GM23338 (cell line): Measurements from ENCODE around the gene SYT7. TPM values are rescaled to one million over a fixed set of nuclear protein-coding genes. Genes with fewer than 3 reads are reported as not detected.

Experiments
- ATAC-seq: fragments of 200-7000 bp; cut with Tn5 transposase; 3 replicates; pipeline ENCODE4 v1.9.1; 2020
- DNase-seq: peaks from one replicate; pipeline ENCODE4 v3.0.0-alpha.2; 2015; ENCODE audit warnings: low spot score
- H2AFZ ChIP-seq: fragments of 200-600 bp; sonication (generic); 2 replicates; pipeline ENCODE4 v1.8.0; 2016; ENCODE audit warnings: antibody characterized with exemption, mild to moderate bottlenecking, moderate library complexity
- H3F3A ChIP-seq: fragments of 200-600 bp; sonication (generic); replicated peaks from 2 replicates; pipeline ENCODE4 v1.8.0; 2017; ENCODE audit warnings: antibody characterized with exemption, mixed run types, low read depth
- H3K27ac ChIP-seq: fragments of 200-600 bp; sonication (generic); 2 replicates; pipeline ENCODE4 v1.6.1; 2016; ENCODE audit warnings: low read depth
- H3K27me3 ChIP-seq: fragments of 200-600 bp; sonication (generic); 2 replicates; pipeline ENCODE4 v1.8.0; 2016; ENCODE audit warnings: mild to moderate bottlenecking, mixed run types, moderate library complexity; ENCODE audit not compliant: insufficient read depth
- H3K36me3 ChIP-seq: fragments of 200-600 bp; sonication (generic); 2 replicates; pipeline ENCODE4 v1.8.0; 2016; ENCODE audit warnings: mild to moderate bottlenecking; ENCODE audit not compliant: insufficient read depth
- H3K4me1 ChIP-seq: fragments of 200-600 bp; sonication (generic); 2 replicates; pipeline ENCODE4 v1.8.0; 2016; ENCODE audit warnings: mild to moderate bottlenecking, moderate library complexity; ENCODE audit not compliant: insufficient read depth
- H3K4me2 ChIP-seq: fragments of 200-600 bp; sonication (generic); 2 replicates; pipeline ENCODE4 v1.7.1; 2017; ENCODE audit warnings: mixed run types
- H3K4me3 ChIP-seq: fragments of 200-600 bp; sonication (generic); 2 replicates; pipeline ENCODE4 v1.6.1; 2016; ENCODE audit warnings: mixed run types
- H3K79me2 ChIP-seq: fragments of 200-600 bp; sonication (generic); replicated peaks from 2 replicates; pipeline ENCODE4 v1.8.0; 2017; ENCODE audit warnings: mild to moderate bottlenecking; ENCODE audit not compliant: insufficient read depth
- H3K9me2 ChIP-seq: fragments of 200-600 bp; sonication (generic); 2 replicates; pipeline ENCODE4 v1.8.0; 2017; ENCODE audit not compliant: insufficient read depth
- H4K20me1 ChIP-seq: fragments of 200-600 bp; sonication (generic); replicated peaks from 2 replicates; pipeline ENCODE4 v1.8.0; 2017; ENCODE audit warnings: mild to moderate bottlenecking; ENCODE audit not compliant: insufficient read depth
- H3K27ac Mint-ChIP-seq: 2 replicates; pipeline ENCODE4 v1.8.0; 2020; ENCODE audit warnings: inconsistent platforms, mild to moderate bottlenecking, moderate library complexity, mixed read lengths
- H3K27me3 Mint-ChIP-seq: 3 replicates; pipeline ENCODE4 v1.8.0; 2022; ENCODE audit warnings: low read depth, mild to moderate bottlenecking, moderate library complexity, mixed read lengths, inconsistent platforms; ENCODE audit not compliant: insufficient read depth, poor library complexity
- H3K36me3 Mint-ChIP-seq: 3 replicates; pipeline ENCODE4 v1.8.0; 2021; ENCODE audit warnings: low read depth, mild to moderate bottlenecking, inconsistent platforms, moderate library complexity, mixed read lengths
- H3K4me1 Mint-ChIP-seq: 3 replicates; pipeline ENCODE4 v1.8.0; 2020; ENCODE audit warnings: mild to moderate bottlenecking, inconsistent platforms, mixed read lengths
- H3K4me3 Mint-ChIP-seq: 3 replicates; pipeline ENCODE4 v1.8.0; 2021; ENCODE audit warnings: moderate library complexity, mild to moderate bottlenecking, inconsistent platforms, mixed read lengths
- H3K9me3 Mint-ChIP-seq: 3 replicates; pipeline ENCODE4 v1.8.0; 2020; ENCODE audit warnings: moderate library complexity, mild to moderate bottlenecking, inconsistent platforms, mixed read lengths
- CREB1 ChIP-seq: fragments of 250-450 bp; sonication (Bioruptor Pico); IDR thresholded peaks from 2 replicates; pipeline ENCODE4 v1.5.0; 2020; ENCODE audit warnings: low read depth, mild to moderate bottlenecking, moderate library complexity
- EZH2 ChIP-seq: fragments of 200-600 bp; sonication (generic); IDR thresholded peaks from one replicate; pipeline ENCODE4 v1.8.0; 2017; ENCODE audit warnings: antibody characterized with exemption, mild to moderate bottlenecking, low read depth; ENCODE audit not compliant: unreplicated experiment
- EZH2phosphoT487 ChIP-seq: fragments of 200-600 bp; sonication (generic); IDR thresholded peaks from one replicate; pipeline ENCODE4 v1.8.1; 2018; ENCODE audit warnings: antibody characterized with exemption; ENCODE audit not compliant: unreplicated experiment
- JUNB ChIP-seq: IDR thresholded peaks from one replicate; pipeline ENCODE4 v1.6.1; 2016; ENCODE audit warnings: antibody characterized with exemption; ENCODE audit not compliant: unreplicated experiment
- NANOG ChIP-seq: IDR thresholded peaks from 2 replicates; pipeline ENCODE4 v1.6.1; 2016; ENCODE audit warnings: antibody characterized with exemption, borderline replicate concordance
- POLR2AphosphoS5 ChIP-seq: IDR thresholded peaks from 2 replicates; pipeline ENCODE4 v1.6.1; 2016; ENCODE audit warnings: antibody characterized with exemption, low read depth
- STAT1 ChIP-seq: IDR thresholded peaks from one replicate; pipeline ENCODE4 v1.6.1; 2016; ENCODE audit warnings: antibody characterized with exemption; ENCODE audit not compliant: unreplicated experiment
- ZNF114 ChIP-seq: fragments of 250-450 bp; sonication (Bioruptor Pico); IDR thresholded peaks from 2 replicates; pipeline ENCODE4 v1.5.0; 2020; ENCODE audit warnings: mild to moderate bottlenecking, moderate library complexity
- ZNF331 ChIP-seq: fragments of 250-450 bp; sonication (Bioruptor Pico); IDR thresholded peaks from 2 replicates; pipeline ENCODE4 v1.5.0; 2020; ENCODE audit warnings: low read depth, mild to moderate bottlenecking, moderate library complexity
- polyA plus RNA-seq: library from polyadenylated mRNA; unstranded; fragments of >200 nt; fragmentation: Nextera tagmentation; extraction: Ambion mirVana; gene quantifications from 2 replicates; pipeline ENCODE4 v1.2.1, GENCODE V29; 2016
- total RNA-seq: library from RNA; depleted of rRNA; stranded (reverse); fragments of >200 nt; shearing (Covaris generic); gene quantifications from 2 replicates; pipeline ENCODE4 v1.2.3, GENCODE V29; 2014
- TF ChIP-seq, protein P1 (sequence below), 2 experiments: fragments of 200-600 bp in 1 of 2; sonication (generic) in 1 of 2; conservative IDR thresholded peaks; 2 replicates each; pipeline versions ENCODE4 v1.5.1 to v1.6.1; 2016 to 2017; ENCODE audit warnings: antibody characterized with exemption in 2 of 2, low read depth in 2 of 2, mild to moderate bottlenecking in 2 of 2, moderate library complexity in 1 of 2
- TF ChIP-seq, protein P2 (sequence below): IDR thresholded peaks from one replicate; pipeline ENCODE4 v1.6.1; 2018; ENCODE audit warnings: antibody characterized with exemption; ENCODE audit not compliant: unreplicated experiment
- TF ChIP-seq, protein P3 (sequence below): IDR thresholded peaks from 2 replicates; pipeline ENCODE4 v1.6.1; 2016; ENCODE audit warnings: antibody characterized with exemption
- TF ChIP-seq, protein P4 (sequence below): fragments of 250-450 bp; sonication (Bioruptor Pico); IDR thresholded peaks from 2 replicates; pipeline ENCODE4 v1.5.0; 2020; ENCODE audit warnings: mild to moderate bottlenecking, moderate library complexity

Gene SYT7
- total and polyA plus RNA-seq, 2 experiments from 2014 or later = 1.6 to 10.3 TPM

DNA sequence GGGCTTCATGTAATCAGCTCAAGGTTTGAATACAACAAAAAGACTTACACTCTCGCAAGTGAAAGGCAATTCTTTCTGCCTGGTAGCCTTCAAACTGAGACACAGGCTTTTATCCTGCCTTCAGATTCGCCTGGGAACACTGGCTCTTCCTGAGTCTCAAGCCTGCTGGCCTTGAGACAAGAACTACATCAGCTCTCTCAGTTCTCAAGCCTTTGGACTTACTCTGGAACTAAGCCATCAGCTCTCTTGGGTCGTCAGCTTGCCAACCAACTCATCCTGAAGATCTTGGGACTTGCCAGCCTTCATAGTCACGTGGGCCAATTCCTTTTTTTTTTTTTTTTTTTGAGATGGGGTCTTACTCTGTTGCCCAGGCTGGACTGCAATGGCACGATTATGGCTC is 108.0 kb downstream of the SYT7 start:
- peaks cover 4% of the 10 kb centered on the region; the same call in 2 of the 3 replicates for H3K36me3 Mint-ChIP-seq
- H3K9me2 ChIP-seq = no peaks in the 10 kb centered on the region
- H3K36me3 ChIP-seq = no peaks in the 10 kb centered on the region
- H3K27ac ChIP-seq = no peak overlapping the region
- no peak overlapping the region for H3K4me3 Mint-ChIP-seq
- no peak overlapping the region for H3K27ac Mint-ChIP-seq
- H3K4me3 ChIP-seq = no peak overlapping the region
- H3K27me3 ChIP-seq = no peaks in the 10 kb centered on the region
- H3K4me2 ChIP-seq = no peak overlapping the region
- peaks cover 4% of the 10 kb centered on the region for H3K27me3 Mint-ChIP-seq
- peaks cover 3% of the 10 kb centered on the region; the same call in 1 of the 2 replicates for H4K20me1 ChIP-seq
- H3F3A ChIP-seq = 0 out of 2 replicates have a peak, but pooled peaks cover 2% of the 10 kb centered on the region
- no peaks in the 10 kb centered on the region for H3K79me2 ChIP-seq
- peaks cover 1% of the 10 kb centered on the region; the same call in 1 of the 2 replicates for H3K4me1 ChIP-seq
- no peak overlapping the region for H2AFZ ChIP-seq
- TF ChIP-seq, protein P1, sequence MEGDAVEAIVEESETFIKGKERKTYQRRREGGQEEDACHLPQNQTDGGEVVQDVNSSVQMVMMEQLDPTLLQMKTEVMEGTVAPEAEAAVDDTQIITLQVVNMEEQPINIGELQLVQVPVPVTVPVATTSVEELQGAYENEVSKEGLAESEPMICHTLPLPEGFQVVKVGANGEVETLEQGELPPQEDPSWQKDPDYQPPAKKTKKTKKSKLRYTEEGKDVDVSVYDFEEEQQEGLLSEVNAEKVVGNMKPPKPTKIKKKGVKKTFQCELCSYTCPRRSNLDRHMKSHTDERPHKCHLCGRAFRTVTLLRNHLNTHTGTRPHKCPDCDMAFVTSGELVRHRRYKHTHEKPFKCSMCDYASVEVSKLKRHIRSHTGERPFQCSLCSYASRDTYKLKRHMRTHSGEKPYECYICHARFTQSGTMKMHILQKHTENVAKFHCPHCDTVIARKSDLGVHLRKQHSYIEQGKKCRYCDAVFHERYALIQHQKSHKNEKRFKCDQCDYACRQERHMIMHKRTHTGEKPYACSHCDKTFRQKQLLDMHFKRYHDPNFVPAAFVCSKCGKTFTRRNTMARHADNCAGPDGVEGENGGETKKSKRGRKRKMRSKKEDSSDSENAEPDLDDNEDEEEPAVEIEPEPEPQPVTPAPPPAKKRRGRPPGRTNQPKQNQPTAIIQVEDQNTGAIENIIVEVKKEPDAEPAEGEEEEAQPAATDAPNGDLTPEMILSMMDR (conservative IDR thresholded peaks at IDR 0.05; ENCODE audit: low read depth in 2 of 2) = no peak
- no peak for TF ChIP-seq POLR2AphosphoS5
- no peak for TF ChIP-seq EZH2
- TF ChIP-seq, protein P2, sequence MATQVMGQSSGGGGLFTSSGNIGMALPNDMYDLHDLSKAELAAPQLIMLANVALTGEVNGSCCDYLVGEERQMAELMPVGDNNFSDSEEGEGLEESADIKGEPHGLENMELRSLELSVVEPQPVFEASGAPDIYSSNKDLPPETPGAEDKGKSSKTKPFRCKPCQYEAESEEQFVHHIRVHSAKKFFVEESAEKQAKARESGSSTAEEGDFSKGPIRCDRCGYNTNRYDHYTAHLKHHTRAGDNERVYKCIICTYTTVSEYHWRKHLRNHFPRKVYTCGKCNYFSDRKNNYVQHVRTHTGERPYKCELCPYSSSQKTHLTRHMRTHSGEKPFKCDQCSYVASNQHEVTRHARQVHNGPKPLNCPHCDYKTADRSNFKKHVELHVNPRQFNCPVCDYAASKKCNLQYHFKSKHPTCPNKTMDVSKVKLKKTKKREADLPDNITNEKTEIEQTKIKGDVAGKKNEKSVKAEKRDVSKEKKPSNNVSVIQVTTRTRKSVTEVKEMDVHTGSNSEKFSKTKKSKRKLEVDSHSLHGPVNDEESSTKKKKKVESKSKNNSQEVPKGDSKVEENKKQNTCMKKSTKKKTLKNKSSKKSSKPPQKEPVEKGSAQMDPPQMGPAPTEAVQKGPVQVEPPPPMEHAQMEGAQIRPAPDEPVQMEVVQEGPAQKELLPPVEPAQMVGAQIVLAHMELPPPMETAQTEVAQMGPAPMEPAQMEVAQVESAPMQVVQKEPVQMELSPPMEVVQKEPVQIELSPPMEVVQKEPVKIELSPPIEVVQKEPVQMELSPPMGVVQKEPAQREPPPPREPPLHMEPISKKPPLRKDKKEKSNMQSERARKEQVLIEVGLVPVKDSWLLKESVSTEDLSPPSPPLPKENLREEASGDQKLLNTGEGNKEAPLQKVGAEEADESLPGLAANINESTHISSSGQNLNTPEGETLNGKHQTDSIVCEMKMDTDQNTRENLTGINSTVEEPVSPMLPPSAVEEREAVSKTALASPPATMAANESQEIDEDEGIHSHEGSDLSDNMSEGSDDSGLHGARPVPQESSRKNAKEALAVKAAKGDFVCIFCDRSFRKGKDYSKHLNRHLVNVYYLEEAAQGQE = no peak
- no peak for TF ChIP-seq JUNB
- no peak for TF ChIP-seq NANOG
- TF ChIP-seq EZH2phosphoT487 = no peak
- TF ChIP-seq, protein P3, sequence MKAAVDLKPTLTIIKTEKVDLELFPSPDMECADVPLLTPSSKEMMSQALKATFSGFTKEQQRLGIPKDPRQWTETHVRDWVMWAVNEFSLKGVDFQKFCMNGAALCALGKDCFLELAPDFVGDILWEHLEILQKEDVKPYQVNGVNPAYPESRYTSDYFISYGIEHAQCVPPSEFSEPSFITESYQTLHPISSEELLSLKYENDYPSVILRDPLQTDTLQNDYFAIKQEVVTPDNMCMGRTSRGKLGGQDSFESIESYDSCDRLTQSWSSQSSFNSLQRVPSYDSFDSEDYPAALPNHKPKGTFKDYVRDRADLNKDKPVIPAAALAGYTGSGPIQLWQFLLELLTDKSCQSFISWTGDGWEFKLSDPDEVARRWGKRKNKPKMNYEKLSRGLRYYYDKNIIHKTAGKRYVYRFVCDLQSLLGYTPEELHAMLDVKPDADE = no peak
- no peak for TF ChIP-seq ZNF331 (CRISPR knock-in tag)
- no peak for TF ChIP-seq ZNF114
- TF ChIP-seq CREB1 (CRISPR knock-in tag) = no peak
- TF ChIP-seq, protein P4, sequence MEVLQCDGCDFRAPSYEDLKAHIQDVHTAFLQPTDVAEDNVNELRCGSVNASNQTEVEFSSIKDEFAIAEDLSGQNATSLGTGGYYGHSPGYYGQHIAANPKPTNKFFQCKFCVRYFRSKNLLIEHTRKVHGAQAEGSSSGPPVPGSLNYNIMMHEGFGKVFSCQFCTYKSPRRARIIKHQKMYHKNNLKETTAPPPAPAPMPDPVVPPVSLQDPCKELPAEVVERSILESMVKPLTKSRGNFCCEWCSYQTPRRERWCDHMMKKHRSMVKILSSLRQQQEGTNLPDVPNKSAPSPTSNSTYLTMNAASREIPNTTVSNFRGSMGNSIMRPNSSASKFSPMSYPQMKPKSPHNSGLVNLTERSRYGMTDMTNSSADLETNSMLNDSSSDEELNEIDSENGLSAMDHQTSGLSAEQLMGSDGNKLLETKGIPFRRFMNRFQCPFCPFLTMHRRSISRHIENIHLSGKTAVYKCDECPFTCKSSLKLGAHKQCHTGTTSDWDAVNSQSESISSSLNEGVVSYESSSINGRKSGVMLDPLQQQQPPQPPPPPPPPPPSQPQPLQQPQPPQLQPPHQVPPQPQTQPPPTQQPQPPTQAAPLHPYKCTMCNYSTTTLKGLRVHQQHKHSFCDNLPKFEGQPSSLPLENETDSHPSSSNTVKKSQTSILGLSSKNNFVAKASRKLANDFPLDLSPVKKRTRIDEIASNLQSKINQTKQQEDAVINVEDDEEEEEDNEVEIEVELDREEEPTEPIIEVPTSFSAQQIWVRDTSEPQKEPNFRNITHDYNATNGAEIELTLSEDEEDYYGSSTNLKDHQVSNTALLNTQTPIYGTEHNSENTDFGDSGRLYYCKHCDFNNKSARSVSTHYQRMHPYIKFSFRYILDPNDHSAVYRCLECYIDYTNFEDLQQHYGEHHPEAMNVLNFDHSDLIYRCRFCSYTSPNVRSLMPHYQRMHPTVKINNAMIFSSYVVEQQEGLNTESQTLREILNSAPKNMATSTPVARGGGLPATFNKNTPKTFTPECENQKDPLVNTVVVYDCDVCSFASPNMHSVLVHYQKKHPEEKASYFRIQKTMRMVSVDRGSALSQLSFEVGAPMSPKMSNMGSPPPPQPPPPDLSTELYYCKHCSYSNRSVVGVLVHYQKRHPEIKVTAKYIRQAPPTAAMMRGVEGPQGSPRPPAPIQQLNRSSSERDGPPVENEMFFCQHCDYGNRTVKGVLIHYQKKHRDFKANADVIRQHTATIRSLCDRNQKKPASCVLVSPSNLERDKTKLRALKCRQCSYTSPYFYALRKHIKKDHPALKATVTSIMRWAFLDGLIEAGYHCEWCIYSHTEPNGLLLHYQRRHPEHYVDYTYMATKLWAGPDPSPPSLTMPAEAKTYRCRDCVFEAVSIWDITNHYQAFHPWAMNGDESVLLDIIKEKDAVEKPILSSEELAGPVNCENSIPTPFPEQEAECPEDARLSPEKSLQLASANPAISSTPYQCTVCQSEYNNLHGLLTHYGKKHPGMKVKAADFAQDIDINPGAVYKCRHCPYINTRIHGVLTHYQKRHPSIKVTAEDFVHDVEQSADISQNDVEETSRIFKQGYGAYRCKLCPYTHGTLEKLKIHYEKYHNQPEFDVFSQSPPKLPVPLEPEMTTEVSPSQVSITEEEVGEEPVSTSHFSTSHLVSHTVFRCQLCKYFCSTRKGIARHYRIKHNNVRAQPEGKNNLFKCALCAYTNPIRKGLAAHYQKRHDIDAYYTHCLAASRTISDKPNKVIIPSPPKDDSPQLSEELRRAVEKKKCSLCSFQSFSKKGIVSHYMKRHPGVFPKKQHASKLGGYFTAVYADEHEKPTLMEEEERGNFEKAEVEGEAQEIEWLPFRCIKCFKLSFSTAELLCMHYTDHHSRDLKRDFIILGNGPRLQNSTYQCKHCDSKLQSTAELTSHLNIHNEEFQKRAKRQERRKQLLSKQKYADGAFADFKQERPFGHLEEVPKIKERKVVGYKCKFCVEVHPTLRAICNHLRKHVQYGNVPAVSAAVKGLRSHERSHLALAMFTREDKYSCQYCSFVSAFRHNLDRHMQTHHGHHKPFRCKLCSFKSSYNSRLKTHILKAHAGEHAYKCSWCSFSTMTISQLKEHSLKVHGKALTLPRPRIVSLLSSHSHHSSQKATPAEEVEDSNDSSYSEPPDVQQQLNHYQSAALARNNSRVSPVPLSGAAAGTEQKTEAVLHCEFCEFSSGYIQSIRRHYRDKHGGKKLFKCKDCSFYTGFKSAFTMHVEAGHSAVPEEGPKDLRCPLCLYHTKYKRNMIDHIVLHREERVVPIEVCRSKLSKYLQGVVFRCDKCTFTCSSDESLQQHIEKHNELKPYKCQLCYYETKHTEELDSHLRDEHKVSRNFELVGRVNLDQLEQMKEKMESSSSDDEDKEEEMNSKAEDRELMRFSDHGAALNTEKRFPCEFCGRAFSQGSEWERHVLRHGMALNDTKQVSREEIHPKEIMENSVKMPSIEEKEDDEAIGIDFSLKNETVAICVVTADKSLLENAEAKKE (CRISPR knock-in tag) = no peak
- TF ChIP-seq STAT1 = no peak
- H3K4me1 Mint-ChIP-seq = peaks cover 2% of the 10 kb centered on the region; the same call in 1 of the 3 replicates
- no peak for DNase-seq
- H3K9me3 Mint-ChIP-seq = no peaks in the 10 kb centered on the region
- ATAC-seq = no peak
